Pancreas (tissue), 10 donors: ENCODE data around the gene GFRA1. TPM values are rescaled to one million over a fixed set of nuclear protein-coding genes. Genes with fewer than 3 reads are reported as not detected.

Source experiments
- ATAC-seq, 4 donors: fragments of 200-7000 bp; cut with Tn5 transposase; one replicate each; pipeline versions ENCODE4 v1.8.0 to v1.9.1; 2020; ENCODE audit warnings: mild to moderate bottlenecking in 4 of 4, moderate library complexity in 4 of 4
- DNase-seq, 6 donors: peaks; one replicate each; pipeline ENCODE4 v3.0.0-alpha.2; 2020
- FAIRE-seq: peaks from 2 replicates; lab custom pipeline; 2012; peaks lifted over from hg19 to GRCh38; lab: Jason Lieb, UNC
- H3K27ac ChIP-seq, 4 donors: fragments of 200-600 bp; sonication (generic); 1 replicate in 3 of 4; 2 replicates in 1 of 4; pipeline versions ENCODE4 v1.5.0 to v1.8.0; 2020
- H3K27me3 ChIP-seq, 4 donors: fragments of 200-600 bp; one replicate each; pipeline ENCODE4 v1.8.0; 2021
- H3K36me3 ChIP-seq, 3 donors: fragments of 200-600 bp; sonication (generic) in 1 of 3; one replicate each; pipeline versions ENCODE4 v1.5.0 to v1.8.0; 2020 to 2021
- H3K4me1 ChIP-seq, 3 donors: fragments of 200-600 bp; one replicate each; pipeline ENCODE4 v1.8.0; 2021
- H3K4me3 ChIP-seq, 4 donors: fragments of 200-600 bp; sonication (generic) in 2 of 4; one replicate each; pipeline versions ENCODE4 v1.5.0 to v1.8.0; 2020 to 2021
- H3K9me3 ChIP-seq, 4 donors: fragments of 200-600 bp; one replicate each; pipeline ENCODE4 v1.8.0; 2021
- WGBS, 2 donors: extraction: QIAGEN DNeasy Blood & Tissue Kit; methylation state at CpG; one replicate each; pipeline ENCODE4 v1.1.7; 2013; 5-methylcytosine and 5-hydroxymethylcytosine counted together
- intact Hi-C, 3 donors: fragments of 100-400 bp; cut with DNase I; formaldehyde crosslinking; loops; one replicate each; pipeline versions ENCODE4 v1.11.1 to v1.14.2; 2022
- polyA plus RNA-seq, 2 donors: library from polyadenylated mRNA; stranded (reverse); fragments of 200-250 nt; gene quantifications; one replicate each; pipeline ENCODE4 v1.2.3, GENCODE V29; 2013
- total RNA-seq, 6 donors: library from RNA; stranded (reverse); fragmentation: NEBNext Ultra II Directional in 4 of 6; extraction: Animal tissue kit (Norgen Biotek cat#: 25700) in 4 of 6; gene quantifications; one replicate each; pipeline versions ENCODE4 v1.2.1 to v1.2.4, GENCODE V29; 2021 to 2023
- TF ChIP-seq, protein P1 (sequence below), 4 donors: fragments of 200-600 bp; sonication (generic) in 3 of 4; IDR thresholded peaks; one replicate each; pipeline versions ENCODE4 v1.5.0 to v1.8.0; 2021; ENCODE audit warnings: antibody characterized with exemption in 4 of 4
- donor health status: healthy with polysubstance abuse.
- donor health status: DM: no; HTN: no; CAD: no; lungs with moderate emphysema.
- donor health status: DM: no; HTN: no; CAD: no.
- donor health status: control.
- donor health status: control.
- donor health status: Bipolar disorder and iron deficiency.
- donor health status: DM: yes; HTN: yes; CAD: no.
- donor health status: DM: no; HTN: no; CAD: no.
- donor health status: DM: no; HTN: no; CAD: no.
- donor health status: DM: yes; HTN: yes; CAD: no.

The GFRA1 gene
- total and polyA plus RNA-seq, 8 donors, result 0.61 to 4.4 (median 1.3) TPM

DNA sequence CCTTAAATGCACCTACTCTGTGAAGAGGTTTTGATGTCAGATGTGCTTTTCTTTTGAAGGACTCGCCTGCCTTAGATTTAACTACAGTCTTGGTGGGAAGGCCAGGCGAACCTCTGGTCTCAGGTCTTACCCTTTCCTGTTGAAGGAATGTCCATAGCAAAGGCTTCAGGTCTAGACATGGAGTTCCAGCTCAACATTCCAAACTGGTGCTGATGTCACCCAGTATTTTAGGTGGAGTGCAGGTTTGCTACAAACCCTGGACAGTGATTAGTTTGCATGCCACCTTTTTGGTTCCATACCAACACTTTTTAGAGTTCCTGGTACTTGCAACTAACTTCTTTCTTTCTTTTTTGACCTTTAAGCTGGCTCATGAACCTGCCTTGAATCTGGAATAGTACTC, 258.7 kb downstream of the GFRA1 start:
- H3K4me3 ChIP-seq, result no peak overlapping the region
- H3K36me3 ChIP-seq, result no peaks in the 10 kb centered on the region
- no peaks in the 10 kb centered on the region for H3K4me1 ChIP-seq
- H3K9me3 ChIP-seq, result no peaks in the 10 kb centered on the region
- ATAC-seq (no peak), FAIRE-seq (no peak), DNase-seq (no peak)
- intact Hi-C loops, result no loop called here
- no peaks in the 10 kb centered on the region for H3K27me3 ChIP-seq
- no peak overlapping the region for H3K27ac ChIP-seq
- TF ChIP-seq, protein P1, sequence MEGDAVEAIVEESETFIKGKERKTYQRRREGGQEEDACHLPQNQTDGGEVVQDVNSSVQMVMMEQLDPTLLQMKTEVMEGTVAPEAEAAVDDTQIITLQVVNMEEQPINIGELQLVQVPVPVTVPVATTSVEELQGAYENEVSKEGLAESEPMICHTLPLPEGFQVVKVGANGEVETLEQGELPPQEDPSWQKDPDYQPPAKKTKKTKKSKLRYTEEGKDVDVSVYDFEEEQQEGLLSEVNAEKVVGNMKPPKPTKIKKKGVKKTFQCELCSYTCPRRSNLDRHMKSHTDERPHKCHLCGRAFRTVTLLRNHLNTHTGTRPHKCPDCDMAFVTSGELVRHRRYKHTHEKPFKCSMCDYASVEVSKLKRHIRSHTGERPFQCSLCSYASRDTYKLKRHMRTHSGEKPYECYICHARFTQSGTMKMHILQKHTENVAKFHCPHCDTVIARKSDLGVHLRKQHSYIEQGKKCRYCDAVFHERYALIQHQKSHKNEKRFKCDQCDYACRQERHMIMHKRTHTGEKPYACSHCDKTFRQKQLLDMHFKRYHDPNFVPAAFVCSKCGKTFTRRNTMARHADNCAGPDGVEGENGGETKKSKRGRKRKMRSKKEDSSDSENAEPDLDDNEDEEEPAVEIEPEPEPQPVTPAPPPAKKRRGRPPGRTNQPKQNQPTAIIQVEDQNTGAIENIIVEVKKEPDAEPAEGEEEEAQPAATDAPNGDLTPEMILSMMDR (IDR thresholded peaks at IDR 0.05), result no peak
- WGBS, 2 donors, result 84% methylated on average over 2 of the region's 2 CpGs

DNA sequence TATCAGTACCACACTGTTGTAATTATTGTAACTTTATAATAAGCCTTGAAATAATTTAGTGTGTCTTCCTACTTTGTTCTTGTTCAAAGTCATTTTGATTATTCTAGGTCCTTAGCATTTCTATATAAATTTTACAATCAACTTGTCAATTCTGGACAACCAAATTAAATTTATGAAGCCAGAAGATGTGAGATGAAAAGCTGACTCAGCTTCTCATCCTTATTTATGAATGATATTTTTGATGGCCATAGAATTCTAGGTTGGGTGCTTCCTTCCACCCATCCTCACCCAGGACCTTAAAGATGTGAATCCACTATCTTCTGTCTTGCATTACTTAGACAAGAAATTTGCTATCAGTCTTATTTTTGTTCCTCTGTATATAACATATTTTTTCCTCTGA, 261.1 kb downstream of the GFRA1 start:
- intact Hi-C loops, result no loop called here
- ATAC-seq, result no peak
- FAIRE-seq, result peak; percentile 13

DNA sequence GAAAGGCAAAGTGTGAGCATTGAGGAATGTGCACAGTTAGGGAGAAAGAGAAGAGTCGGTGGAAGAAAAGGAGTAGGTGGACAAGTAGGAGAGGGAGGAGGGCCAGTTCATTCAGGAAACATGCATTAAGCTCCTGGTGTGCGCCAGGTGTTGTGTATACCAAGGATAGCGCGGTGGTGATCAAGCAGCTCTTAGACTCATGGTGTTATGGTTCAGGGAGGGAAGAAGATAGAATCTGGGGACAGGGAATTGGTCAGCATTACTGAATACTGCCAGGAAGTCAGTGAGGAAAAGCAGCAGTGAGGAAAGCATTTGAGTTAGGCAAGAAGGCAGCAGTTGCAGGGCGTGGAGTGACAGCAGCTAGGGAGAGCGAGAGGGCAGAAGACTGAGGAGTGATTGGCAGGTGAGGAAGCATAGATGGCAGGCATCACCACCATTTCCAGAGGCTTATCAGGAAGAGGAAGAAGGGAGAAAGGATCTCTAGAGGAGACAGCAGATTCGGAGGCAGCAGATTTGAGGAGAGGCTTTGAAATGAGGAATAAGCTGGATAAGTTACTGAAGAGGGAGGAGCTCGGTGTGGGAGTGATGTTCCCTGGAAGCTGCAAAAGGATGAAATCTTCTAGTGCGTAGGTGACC, 265.6 kb downstream of the GFRA1 start:
- H3K4me1 ChIP-seq, result no peaks in the 10 kb centered on the region
- TF ChIP-seq, protein P1 (IDR thresholded peaks at IDR 0.05), result no peak
- H3K4me3 ChIP-seq, result no peak overlapping the region
- ATAC-seq, result no peak
- no peaks in the 10 kb centered on the region for H3K27me3 ChIP-seq
- intact Hi-C loops, result no loop called here
- 74% methylated on average over 9 of the region's 9 CpGs for WGBS, 2 donors
- no peak overlapping the region for H3K27ac ChIP-seq
- FAIRE-seq, result no peak
- H3K36me3 ChIP-seq, result no peaks in the 10 kb centered on the region
- H3K9me3 ChIP-seq, result no peaks in the 10 kb centered on the region
- DNase-seq, result no peak

More for the DNA sequence above, 261.1 kb downstream of the GFRA1 start:
- Histone ChIP-seq H3K27ac (no peak overlapping the region), H3K36me3 (no peaks in the 10 kb centered on the region), H3K27me3 (no peaks in the 10 kb centered on the region), H3K9me3 (no peaks in the 10 kb centered on the region), H3K4me1 (no peaks in the 10 kb centered on the region), H3K4me3 (no peak overlapping the region)
- DNase-seq, result no peak
- TF ChIP-seq, protein P1 (IDR thresholded peaks at IDR 0.05), result no peak

Other genes starting within 250 kb of the GFRA1 start
- not detected for gene CCDC172, start 51.2 kb upstream of the GFRA1 start, total RNA-seq
- gene CCDC172, start 51.2 kb upstream of the GFRA1 start, polyA plus RNA-seq, result not detected
- under 1 TPM in 2 of 6 donors, not detected in 4; 0.09 to 0.32 TPM for gene PNLIPRP3, start 154.6 kb upstream of the GFRA1 start, total RNA-seq
- not detected for gene PNLIPRP3, start 154.6 kb upstream of the GFRA1 start, polyA plus RNA-seq